HUES6 (cell line): ENCODE results near the gene TLR1.
"Not testable (repeated sequence)": the region's sequence is repeated elsewhere in the genome, so short reads cannot be mapped to it uniquely, and the experiment has no call there.

ENCODE experiments used
- H3K27ac ChIP-seq: 2 replicates; pipeline ENCODE4 v1.7.0; 2013; ENCODE audit warnings: low read depth, mild to moderate bottlenecking, low read length, inconsistent platforms
- H3K27me3 ChIP-seq: 2 replicates; pipeline ENCODE4 v1.6.1; 2013; ENCODE audit warnings: low read length; ENCODE audit not compliant: control insufficient read depth, insufficient read depth
- H3K36me3 ChIP-seq: 2 replicates; pipeline ENCODE4 v1.6.1; 2013; ENCODE audit warnings: low read length; ENCODE audit not compliant: control insufficient read depth, insufficient read depth
- H3K4me1 ChIP-seq: 2 replicates; pipeline ENCODE4 v1.6.1; 2013; ENCODE audit warnings: low read length; ENCODE audit not compliant: control insufficient read depth, insufficient read depth
- H3K4me3 ChIP-seq: 2 replicates; pipeline ENCODE4 v1.5.1; 2013; ENCODE audit warnings: low read depth, low read length
- H3K9ac ChIP-seq: one replicate; pipeline ENCODE4 v1.6.1; 2013; ENCODE audit warnings: mild to moderate bottlenecking, low read length
- H3K9me3 ChIP-seq: 2 replicates; pipeline ENCODE4 v1.6.1; 2013; ENCODE audit warnings: low read depth, low read length; ENCODE audit not compliant: control insufficient read depth, insufficient read depth

Gene TLR1

DNA sequence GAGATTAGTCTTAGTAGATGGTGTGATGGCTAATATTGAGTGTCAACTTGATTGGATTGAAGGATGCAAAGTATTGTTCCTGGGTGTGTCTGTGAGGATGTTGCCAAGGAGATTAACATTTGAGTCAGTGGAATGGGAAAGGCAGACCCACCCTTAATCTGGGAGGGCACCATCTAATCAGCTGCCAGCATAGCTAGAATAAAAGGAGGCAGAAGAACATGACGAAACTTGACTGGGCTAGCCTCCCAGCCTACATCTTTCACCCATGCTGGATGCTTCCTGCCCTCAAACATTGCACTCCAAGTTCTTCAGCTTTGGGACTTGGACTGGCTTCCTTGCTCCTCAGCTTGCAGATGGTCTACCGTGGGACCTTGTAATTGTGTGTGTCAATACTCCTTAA is 34.3 kb downstream of the TLR1 start:
- not testable (repeated sequence) for H3K9ac ChIP-seq

DNA sequence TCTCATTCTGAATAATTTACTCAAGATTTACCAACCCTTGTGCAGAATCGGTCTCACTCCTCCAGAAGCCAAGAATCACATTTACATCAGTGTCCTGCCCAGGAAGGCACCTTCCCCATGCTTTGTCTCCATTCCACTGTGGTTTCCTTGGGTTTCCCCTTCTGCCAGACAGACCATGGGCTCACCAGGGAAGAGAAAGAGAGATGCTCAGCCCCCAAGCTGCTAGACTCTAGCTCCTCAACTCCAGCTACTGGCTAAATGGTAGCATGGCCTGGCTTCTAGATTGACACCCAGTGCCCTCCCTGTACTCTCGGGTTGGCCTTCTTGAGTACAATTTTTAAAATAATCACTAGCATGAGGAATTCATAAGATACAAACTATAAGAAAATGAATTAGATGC is 34.7 kb downstream of the TLR1 start:
- H3K4me3 ChIP-seq, result no peak overlapping the region
- no peak overlapping the region for H3K27ac ChIP-seq
- no peak overlapping the region for H3K9ac ChIP-seq

More for the DNA sequence above, 34.3 kb downstream of the TLR1 start:
- H3K27ac ChIP-seq, H3K4me3 ChIP-seq, H3K4me1 ChIP-seq, H3K36me3 ChIP-seq, H3K9me3 ChIP-seq, H3K27me3 ChIP-seq: not testable (repeated sequence)

DNA sequence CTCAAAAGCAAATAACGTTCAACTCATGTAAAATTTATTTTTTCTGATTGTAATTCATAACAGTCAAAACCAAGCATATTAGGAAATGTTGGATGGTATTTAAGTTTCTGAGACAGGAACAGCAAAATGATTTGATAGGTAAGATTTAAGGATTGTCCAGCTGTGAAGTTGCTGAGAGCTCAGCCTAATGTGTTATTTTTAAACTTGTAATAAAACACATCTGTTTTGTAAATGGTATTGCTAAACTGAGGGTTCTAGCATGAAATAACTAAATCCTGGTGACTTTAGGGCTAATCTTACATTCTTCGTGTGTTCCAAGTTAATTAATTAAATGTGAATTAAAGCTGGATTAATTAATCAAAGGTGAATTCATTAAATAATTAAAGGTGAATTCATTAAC is 35.1 kb downstream of the TLR1 start:
- H3K9ac ChIP-seq, result no peak overlapping the region
- no peak overlapping the region for H3K27ac ChIP-seq
- no peaks in the 10 kb centered on the region for H3K27me3 ChIP-seq
- no peaks in the 10 kb centered on the region for H3K36me3 ChIP-seq
- H3K9me3 ChIP-seq, result 0 out of 2 replicates have a peak, but pooled peaks cover 3% of the 10 kb centered on the region
- H3K4me3 ChIP-seq, result no peak overlapping the region
- no peaks in the 10 kb centered on the region for H3K4me1 ChIP-seq

More for the DNA sequence above, 34.7 kb downstream of the TLR1 start:
- Histone ChIP-seq H3K36me3 (no peaks in the 10 kb centered on the region), H3K4me1 (no peaks in the 10 kb centered on the region), H3K9me3 (0 out of 2 replicates have a peak, but pooled peaks cover 3% of the 10 kb centered on the region), H3K27me3 (no peaks in the 10 kb centered on the region)

DNA sequence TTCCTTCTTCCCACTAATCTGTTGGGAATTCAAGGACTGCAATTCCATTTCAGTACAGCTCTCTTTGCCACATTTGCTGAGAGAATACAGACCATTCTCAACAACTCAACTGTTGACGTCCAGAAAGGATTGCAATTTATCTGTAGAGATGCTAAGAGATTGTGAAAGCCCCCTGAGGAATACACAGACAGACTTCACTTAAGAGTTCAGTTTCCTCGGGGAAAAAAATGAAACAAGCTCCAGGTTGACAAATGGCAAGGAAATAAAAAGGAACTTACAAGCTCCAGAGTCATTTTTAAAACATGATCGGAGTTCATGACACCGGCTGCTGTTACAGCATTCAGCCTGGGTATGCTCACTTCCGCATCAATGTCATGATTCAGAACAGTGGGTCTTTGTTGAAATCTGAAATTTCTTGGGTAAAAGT is 35.6 kb downstream of the TLR1 start:
- Histone ChIP-seq H3K27ac (no peak overlapping the region), H3K9ac (no peak overlapping the region), H3K9me3 (0 out of 2 replicates have a peak, but pooled peaks cover 3% of the 10 kb centered on the region), H3K4me3 (no peak overlapping the region), H3K36me3 (no peaks in the 10 kb centered on the region), H3K27me3 (no peaks in the 10 kb centered on the region), H3K4me1 (no peaks in the 10 kb centered on the region)

DNA sequence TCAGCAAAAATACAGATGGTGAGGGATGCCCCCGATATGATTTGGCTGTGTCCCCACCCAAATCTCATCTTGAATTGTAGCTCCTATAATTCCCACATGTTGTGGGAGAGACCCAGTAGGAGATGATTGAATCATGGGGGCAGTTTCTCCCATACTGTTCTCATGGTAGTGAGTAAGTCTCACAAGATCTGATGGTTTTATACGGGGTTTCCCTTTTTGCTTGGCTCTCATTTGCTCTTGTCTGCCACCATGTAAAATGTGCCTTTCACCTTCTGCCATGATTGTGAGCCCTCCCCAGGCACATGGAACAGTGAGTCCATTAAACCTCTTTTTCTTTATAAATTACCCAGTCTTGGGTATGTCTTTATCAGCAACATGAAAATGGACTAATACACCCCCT is 37.7 kb downstream of the TLR1 start:
- H3K4me1 ChIP-seq, H3K36me3 ChIP-seq, H3K9me3 ChIP-seq, H3K27ac ChIP-seq, H3K9ac ChIP-seq, H3K4me3 ChIP-seq, H3K27me3 ChIP-seq: not testable (repeated sequence)

DNA sequence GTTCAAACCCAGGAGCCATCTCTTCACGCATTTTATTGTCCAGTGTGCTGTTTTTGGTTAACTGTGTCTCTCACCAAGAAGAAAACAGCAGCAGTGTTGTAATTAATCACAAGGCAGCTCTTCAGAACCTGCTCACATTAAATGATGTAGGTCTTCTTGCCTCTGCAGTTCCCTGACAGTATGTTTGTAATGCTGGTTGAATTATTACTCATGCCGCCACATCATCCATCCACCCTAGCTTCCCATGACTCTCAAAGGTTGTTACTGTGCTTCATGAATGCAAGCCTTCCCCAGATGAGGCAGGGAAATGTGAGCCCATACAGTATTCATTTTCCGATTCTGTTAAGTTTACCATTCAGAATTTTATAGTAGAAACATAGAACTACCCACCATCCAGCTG is 39.2 kb downstream of the TLR1 start:
- Histone ChIP-seq H3K27ac (no peak overlapping the region), H3K4me3 (no peak overlapping the region), H3K4me1 (no peaks in the 10 kb centered on the region), H3K36me3 (no peaks in the 10 kb centered on the region), H3K9ac (no peak overlapping the region), H3K9me3 (0 out of 2 replicates have a peak, but pooled peaks cover 3% of the 10 kb centered on the region), H3K27me3 (no peaks in the 10 kb centered on the region)

DNA sequence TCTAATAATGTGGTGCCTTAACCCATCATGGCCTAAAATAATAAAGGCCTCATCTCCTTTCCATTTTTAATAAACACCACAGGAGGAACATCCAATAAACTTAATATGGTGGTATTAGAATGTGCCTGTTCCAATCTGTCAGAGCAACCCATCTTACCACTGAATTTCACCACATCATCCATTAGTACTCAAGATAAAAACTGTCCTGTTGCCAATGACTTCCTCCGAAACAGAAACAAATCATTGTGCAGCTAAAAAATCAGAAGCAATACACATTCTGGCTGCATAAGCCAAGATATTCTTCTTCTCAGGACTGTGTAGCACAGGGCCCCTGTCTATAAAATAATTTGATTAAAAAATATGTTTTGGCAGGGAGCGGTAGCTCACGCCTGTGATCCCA is 40.3 kb downstream of the TLR1 start:
- Histone ChIP-seq H3K36me3 (no peaks in the 10 kb centered on the region), H3K27ac (no peak overlapping the region), H3K27me3 (no peaks in the 10 kb centered on the region), H3K4me1 (no peaks in the 10 kb centered on the region), H3K9me3 (0 out of 2 replicates have a peak, but pooled peaks cover 3% of the 10 kb centered on the region), H3K9ac (no peak overlapping the region), H3K4me3 (no peak overlapping the region)

DNA sequence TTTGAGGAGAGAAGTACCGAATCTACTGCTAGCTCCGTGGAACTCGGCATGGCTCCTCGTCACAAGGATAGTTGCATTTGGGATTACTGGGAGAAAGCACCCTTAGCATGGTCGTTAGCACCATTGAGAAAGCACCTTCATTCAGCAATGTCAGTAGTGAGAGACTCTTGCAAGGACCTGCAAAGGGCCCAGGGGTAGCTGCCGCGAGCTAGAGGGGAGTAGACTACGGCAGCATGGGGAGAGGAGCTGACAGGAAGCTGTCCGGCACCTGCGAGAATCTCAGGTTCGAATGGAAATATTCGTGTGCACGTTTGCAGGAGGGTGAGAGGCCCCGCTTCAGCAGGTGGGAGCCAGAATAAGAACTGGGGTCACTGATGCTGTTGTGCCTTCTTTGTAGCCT is 42.0 kb downstream of the TLR1 start:
- Histone ChIP-seq H3K9me3 (0 out of 2 replicates have a peak, but pooled peaks cover 3% of the 10 kb centered on the region), H3K27ac (no peak overlapping the region), H3K4me3 (no peak overlapping the region), H3K9ac (no peak overlapping the region), H3K27me3 (no peaks in the 10 kb centered on the region), H3K4me1 (no peaks in the 10 kb centered on the region), H3K36me3 (no peaks in the 10 kb centered on the region)

DNA sequence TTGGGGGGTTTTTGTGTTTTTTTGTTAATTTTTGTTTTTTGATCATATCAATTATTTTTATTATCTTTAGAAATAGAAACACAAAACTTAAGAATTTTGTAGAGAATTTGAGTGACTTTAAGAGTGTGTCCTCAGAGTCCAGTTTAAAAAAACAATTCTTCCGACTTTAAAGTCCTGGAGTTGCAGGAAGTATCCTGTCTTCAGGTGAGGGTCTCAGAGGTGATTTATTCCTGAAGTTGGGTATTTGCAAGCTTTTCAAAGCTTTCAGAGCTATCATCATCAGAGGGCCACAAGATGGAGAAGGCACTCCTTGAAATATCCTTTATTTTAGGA is 44.8 kb downstream of the TLR1 start:
- Histone ChIP-seq H3K9me3 (no peaks in the 10 kb centered on the region), H3K4me3 (no peak overlapping the region), H3K9ac (no peak overlapping the region), H3K4me1 (no peaks in the 10 kb centered on the region), H3K36me3 (no peaks in the 10 kb centered on the region), H3K27ac (no peak overlapping the region), H3K27me3 (no peaks in the 10 kb centered on the region)

DNA sequence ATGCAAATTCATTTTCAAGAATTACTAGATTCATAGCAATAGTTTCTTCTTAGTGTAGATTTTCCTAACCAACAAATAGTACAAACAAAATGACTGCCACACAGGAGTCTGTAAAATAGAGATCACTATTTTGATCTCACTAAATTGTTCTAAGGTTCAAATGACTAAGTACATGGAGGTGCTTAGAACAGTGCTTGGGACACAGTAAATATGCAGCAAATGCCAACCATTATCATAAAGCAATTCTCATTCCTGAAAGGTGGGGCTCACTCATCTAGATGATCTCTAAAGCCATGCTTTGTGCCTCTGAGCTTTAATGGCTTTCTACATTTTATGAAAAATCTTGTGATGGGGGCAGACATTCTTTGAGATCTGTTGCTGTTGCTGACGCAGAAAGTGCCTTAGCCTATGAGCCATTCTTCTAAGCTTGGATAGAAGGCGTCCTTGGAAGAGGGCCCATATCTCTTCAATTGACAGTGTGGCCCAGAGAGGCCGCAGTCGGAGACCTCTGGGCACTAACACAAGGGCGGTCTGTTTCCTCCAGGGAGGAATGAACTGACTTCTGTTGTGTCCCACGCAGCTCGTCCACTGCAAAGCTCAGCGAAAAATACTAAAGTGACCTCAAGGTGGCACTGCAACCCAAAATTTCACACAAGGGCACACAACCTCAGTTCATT is 45.3 kb downstream of the TLR1 start:
- H3K27me3 ChIP-seq, result no peaks in the 10 kb centered on the region
- H3K27ac ChIP-seq, result no peak overlapping the region
- no peak overlapping the region for H3K9ac ChIP-seq
- H3K4me1 ChIP-seq, result no peaks in the 10 kb centered on the region
- H3K36me3 ChIP-seq, result no peaks in the 10 kb centered on the region
- H3K9me3 ChIP-seq, result no peaks in the 10 kb centered on the region
- H3K4me3 ChIP-seq, result no peak overlapping the region

DNA sequence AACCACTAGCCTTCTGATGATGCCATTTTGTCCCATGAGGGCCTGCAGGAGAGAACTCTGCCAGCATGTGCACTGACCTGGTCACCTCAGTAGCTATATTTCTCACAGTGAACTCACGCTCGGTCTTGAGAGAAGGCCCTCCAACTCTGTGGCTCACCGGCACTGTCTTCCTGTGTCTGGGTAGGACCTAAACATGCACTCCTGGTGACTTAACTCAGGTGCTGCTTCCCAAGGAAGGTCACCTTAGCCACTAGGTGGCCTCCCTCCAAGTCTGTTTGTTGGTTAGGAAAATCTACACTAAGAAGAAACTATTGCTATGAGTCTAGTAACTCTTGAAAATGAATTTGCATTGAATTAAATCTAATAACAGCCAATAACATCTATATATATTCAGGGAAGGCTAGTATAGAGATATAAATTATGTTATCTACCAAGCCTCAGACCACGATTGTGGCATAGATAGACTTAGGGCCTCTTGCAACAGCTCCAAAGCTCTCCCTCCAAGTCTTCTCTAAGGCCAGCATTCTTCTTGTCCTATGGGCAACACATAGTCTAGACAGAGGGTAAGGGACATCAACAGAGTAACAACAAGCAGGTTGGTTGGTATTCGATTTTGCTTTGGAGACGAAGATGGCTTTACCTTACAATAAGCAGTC is 46.5 kb downstream of the TLR1 start:
- Histone ChIP-seq H3K9me3 (no peaks in the 10 kb centered on the region), H3K4me3 (no peak overlapping the region), H3K36me3 (no peaks in the 10 kb centered on the region), H3K27ac (no peak overlapping the region), H3K9ac (no peak overlapping the region), H3K4me1 (peaks cover 5% of the 10 kb centered on the region), H3K27me3 (no peaks in the 10 kb centered on the region)
